GM10847 (cell line): ENCODE measurements around the gene HID1.

Experiments used
- POLR2A ChIP-seq: IDR thresholded peaks from 2 replicates; pipeline ENCODE4 v1.6.1; 2011; ENCODE audit not compliant: insufficient read length; ENCODE audit errors: extremely low read depth

HID1 gene

DNA sequence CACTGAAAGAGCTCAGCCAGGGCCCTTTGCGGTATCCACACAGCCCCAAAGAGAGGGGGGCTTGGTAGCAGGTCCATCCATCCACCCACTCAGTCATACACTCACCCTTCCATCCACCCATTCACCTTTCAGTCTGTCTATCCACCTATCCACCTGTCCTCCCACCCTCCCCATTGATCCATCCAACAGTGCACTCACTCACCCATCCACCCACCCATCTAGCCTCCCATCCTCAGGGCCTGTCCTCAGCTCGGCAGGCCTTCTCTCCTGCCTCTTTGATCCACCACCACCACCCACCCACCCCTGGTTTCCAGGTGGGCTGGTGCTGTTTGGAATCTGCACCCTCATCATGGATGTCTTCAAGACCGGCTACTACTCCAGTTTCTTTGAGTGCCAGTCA is 47.3 kb downstream of the HID1 start:
- TF ChIP-seq POLR2A: no peak

DNA sequence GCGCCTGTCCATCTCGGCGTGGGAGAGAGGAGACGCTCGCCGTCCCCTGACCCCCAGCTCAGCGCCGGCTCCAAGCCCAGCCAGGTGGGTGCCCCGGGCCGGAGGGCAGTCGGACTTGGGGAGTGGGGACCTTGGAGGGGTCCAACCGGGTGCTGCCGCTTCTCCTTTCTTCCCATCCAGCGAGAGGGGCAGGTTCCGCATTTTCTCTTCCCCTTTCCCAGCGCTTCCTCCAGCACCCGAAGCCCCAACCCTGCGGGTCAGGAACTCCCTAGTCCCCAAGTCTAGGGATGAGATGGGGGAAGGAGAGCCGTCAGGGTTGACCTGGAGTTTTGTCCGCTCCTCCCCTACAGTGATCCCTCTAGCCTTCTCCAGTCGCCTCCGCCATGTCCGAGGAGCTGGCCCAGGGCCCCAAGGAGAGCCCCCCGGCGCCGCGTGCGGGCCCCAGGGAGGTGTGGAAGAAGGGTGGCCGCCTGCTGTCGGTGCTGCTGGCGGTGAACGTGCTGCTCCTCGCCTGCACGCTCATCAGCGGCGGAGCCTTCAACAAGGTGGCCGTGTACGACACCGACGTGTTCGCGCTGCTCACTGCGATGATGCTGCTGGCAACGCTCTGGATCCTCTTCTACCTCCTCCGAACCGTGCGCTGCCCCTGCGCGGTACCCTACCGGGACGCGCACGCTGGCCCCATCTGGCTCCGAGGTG is 48.2 kb downstream of the HID1 start, which contains the start of gene OTOP2:
OTOP2 (plus strand) TSS at position 24 of the 699 bp plus-strand sequence; CDS start at position 384, 360 bp downstream.
- no peak for TF ChIP-seq POLR2A

- no peak for TF ChIP-seq POLR2A
Observed at GRCh38 chr17:74923538-74924249, 48.9 kb downstream of the HID1 start.

DNA sequence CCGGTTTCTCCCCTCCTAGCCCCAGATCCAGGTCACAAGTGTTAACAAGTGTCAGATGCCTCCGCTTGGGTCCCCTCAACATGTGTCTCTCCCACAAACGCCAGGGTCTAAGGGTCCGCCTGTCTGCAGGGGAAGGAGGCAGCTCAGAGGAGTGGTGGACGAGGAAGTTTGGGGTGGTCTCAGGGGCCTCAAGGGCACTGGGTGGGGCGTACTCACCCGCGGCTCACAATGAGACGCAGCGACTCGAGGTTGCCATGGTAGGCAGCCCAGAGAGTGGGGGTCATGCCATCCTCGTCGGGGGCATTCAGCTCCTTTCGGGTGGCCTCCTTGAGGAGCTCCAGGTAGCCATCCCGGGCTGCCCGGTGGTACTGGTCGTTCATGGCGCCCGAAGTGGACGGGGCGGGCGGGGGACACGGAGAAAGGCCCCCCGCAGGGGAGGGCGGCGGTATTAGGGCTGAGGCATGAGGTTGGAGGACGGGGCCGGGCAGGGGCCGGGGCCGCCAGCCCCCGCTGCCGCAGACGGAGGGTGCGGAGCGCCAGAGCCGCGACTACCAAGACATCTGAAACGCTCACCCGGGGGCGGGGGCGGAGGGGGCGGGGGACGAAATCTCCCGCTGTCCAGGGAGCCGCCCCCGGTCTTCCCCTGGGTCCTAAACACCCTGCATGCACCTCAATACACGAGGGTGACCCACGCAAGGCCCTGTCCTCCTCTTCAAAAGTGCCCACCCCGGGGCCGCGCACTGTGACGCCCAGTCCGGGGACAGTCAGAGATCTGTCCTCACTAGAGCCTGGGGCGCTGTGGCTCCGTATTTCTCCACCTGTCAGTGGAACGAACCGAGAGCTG is 49.6 kb downstream of the HID1 start, which contains the start of gene USH1G:
USH1G (minus strand) TSS at position 562 of the 844 bp plus-strand sequence; CDS start at position 380, 182 bp downstream.
- TF ChIP-seq POLR2A: no peak

DNA sequence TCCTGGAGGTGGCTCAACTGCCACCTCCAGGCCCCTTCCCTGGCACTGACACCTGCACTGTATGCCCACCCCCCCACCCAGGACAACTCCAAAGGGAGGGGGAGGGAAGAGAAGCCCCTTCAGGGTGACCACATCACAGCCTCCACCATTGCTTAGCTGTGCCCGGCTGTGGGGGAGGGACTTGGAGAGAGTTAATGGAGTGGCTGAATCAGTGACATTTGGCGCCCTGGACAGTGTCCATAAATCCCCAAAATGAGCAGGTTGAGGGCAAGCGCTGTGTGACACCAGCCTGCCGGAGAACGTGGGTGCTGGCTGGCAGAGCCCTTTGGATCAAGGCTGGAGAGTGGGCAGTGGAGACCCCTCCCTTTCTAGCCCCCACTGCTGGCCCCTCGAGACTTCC is 50.4 kb downstream of the HID1 start:
- TF ChIP-seq POLR2A: no peak

DNA sequence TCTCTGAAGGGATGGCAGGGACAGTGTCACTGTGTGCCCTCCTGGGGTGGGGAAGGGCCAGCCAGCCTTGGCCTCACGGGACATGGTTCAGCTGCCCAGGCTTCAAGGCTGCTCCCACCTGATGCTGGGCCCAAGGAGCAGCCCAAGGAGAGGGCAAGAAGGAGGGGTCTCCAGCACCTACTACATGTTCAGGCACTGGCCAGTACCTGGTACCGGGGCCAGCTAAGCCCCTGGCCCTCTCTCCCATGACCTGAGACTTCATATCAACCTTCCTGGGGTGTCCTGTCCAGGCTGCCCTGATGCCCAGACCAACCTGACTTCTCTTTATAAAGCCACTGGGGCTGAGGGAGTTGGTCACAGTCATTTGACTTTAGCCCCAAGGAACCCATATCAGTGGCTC is 50.8 kb downstream of the HID1 start:
- no peak for TF ChIP-seq POLR2A

- no peak for TF ChIP-seq POLR2A
Observed at GRCh38 chr17:74921026-74921681, 51.4 kb downstream of the HID1 start.

GRCh38 chr17:74920642-74921025 is 51.9 kb downstream of the HID1 start:
- no peak for TF ChIP-seq POLR2A

GRCh38 chr17:74920306-74920620 is 52.3 kb downstream of the HID1 start:
- no peak for TF ChIP-seq POLR2A

DNA sequence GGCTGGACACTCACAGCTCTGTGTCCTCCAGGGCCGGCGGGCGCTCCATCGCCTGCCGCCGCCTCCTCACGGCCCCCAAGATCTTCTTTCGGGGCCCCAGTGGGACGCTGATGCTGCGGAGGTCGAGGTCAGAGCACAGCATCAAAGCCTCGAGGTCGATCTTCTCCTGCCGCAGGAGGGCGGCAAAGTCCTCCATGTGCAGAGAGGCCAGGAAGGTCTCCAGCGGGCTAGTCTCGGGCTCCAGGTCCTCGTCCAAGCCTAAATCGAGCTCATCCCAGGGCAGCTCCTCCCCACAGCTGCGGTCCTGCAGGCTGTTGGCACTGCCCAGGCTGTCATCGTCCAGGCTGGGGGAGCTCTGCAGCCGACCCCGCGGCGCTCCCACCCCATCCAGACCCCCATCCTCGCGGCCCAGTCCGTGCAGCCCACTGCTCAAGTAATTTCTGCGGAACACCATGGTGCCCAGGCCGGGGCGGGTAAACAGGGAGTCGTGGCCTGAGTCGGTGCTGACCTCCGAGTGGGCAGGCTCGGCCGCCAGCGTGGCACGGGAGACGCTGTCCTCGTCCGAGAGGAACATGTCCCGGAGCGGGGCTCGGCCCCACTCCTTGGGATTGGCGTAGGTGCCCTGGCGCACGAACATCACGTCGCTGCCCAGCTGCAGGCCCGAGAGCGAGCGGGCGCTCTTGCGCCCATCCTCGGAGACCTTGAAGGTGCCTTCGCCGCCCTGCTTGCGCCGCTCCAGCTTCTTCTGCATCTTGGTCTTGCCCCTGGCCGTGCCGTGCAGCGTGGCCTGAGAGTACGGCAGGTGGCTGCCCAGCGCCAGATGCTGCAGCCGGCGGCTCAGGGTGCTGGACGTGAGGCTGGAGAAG is 52.9 kb downstream of the HID1 start:
- TF ChIP-seq POLR2A: no peak

DNA sequence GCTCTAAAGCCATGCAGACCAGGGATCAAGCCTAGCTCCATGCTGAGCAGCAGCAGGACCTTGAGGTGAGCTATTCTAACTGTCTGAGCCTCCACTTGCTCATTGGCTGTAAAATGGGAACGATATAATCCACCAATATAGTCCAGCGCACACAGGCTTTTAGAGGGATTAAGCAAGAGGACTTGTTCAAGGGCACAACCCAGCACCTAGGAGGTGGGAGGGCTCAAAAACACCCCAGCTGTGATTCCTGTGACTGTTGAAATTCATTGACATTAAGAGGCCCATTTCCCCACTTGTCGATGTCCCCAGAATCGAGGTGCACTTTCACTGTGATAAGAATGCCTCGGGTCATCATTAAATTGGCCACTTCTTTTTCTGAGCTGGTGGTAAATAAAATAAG is 53.7 kb downstream of the HID1 start:
- no peak for TF ChIP-seq POLR2A

- no peak for TF ChIP-seq POLR2A
Observed at GRCh38 chr17:74917430-74917829, 55.1 kb downstream of the HID1 start.

DNA sequence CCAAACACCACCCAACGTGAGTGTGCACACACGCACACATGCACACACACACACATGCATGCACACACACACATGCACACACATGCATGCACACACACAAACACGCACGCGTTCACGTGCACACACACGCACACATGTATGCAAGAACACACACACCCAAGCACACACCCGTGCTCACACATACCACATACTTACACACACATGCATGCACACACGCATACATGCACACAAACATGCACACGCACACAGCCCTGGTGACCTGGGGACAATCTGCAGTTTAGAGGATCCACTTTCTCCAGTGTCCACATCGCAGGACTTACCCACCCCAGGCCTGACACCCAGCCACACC is 55.7 kb downstream of the HID1 start:
- no peak for TF ChIP-seq POLR2A

DNA sequence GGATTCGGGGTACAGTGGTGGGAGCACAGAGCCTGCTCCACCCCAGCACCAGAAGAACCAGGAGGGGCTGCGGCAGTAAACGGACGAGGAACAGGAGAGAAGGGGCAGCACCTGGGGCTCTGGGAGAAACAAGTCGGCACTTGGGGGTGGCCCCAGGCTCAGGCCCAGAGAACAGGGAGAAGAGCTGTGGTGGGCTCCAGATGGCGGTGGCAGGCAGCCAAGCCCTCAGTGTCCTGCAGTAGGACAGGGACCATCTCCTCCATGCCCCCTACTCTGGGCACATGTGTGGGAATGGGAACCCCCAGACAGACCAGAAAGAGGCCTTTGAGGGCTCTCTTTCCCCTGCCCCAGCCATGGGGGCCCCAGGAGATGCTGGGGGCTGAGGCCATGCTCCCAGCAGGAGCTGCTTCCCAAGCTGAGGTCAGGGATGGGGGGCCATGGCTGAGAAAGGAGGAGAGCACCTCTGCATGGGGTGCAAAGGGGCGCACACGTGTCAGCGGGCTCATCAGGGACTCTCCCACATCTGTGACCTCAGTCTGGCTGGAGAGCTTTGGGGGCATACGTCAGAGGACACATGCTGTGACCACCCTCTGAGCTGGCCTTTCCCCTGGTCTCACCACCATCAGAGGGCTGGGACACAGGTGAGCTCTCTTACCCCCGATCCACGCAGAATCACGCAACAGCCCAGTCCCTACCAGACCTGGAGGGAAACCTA is 56.3 kb downstream of the HID1 start:
- TF ChIP-seq POLR2A: no peak

DNA sequence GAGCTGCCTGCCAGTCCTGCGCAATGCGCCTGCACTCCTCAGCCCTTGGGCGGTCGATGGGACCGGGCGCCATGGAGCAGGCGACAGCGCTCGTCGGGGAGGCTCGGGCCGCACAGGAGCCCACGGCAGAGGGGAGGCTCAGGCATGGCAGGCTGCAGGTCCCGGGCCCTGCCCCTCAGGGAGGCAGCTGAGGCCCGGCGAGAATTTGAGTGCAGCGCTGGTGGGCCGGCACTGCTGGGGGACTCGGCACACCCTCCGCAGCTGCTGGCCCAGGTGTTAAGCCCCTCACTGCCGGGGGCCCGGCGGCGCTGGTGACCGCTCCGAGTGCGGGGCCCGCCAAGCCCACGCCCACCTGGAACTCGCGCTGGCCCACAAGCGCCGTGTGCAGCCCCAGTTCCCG is 65.5 kb downstream of the HID1 start:
- no peak for TF ChIP-seq POLR2A
